Sigmoid colon (tissue), 7 donors: Measurements from ENCODE around the gene DCAF10. TPM values are rescaled to one million over a fixed set of nuclear protein-coding genes. Genes with fewer than 3 reads are reported as not detected.

Experiments used
- DNase-seq: peaks from one replicate; pipeline ENCODE4 v3.0.0-alpha.2; 2019
- H3K27ac ChIP-seq, 4 donors: fragments of 200-600 bp; sonication (generic); one replicate each; pipeline ENCODE4 v1.5.1; 2016 to 2019; ENCODE audit warnings: mild to moderate bottlenecking in 1 of 4
- H3K27me3 ChIP-seq, 3 donors: fragments of 200-600 bp; sonication (generic); one replicate each; pipeline ENCODE4 v1.5.1; 2019; ENCODE audit warnings: mild to moderate bottlenecking in 1 of 3
- H3K36me3 ChIP-seq, 4 donors: fragments of 200-600 bp; sonication (generic); one replicate each; pipeline ENCODE4 v1.5.1; 2016 to 2019
- H3K4me1 ChIP-seq, 4 donors: fragments of 200-600 bp; sonication (generic); one replicate each; pipeline ENCODE4 v1.5.1; 2017 to 2019
- H3K4me3 ChIP-seq, 4 donors: fragments of 200-600 bp; sonication (generic); one replicate each; pipeline ENCODE4 v1.5.1; 2017 to 2019; ENCODE audit warnings: mild to moderate bottlenecking in 2 of 4, moderate library complexity in 1 of 4
- H3K9me3 ChIP-seq, 4 donors: fragments of 200-600 bp in 3 of 4; sonication (generic) in 3 of 4; one replicate each; pipeline versions ENCODE4 v1.5.1 to v1.6.1; 2013 to 2019
- CTCF ChIP-seq, 4 experiments: fragments of 450-650 bp in 3 of 4; fragments of 200-600 bp in 1 of 4; IDR thresholded peaks; one replicate each; pipeline ENCODE4 v1.5.1; 2016 to 2019; ENCODE audit warnings: antibody characterized with exemption in 4 of 4, mild to moderate bottlenecking in 3 of 4, moderate library complexity in 2 of 4
- EP300 ChIP-seq, 4 donors: sonication (generic); formaldehyde crosslinking; IDR thresholded peaks; one replicate each; pipeline ENCODE4 v1.6.1; 2017; ENCODE audit warnings: antibody characterized with exemption in 4 of 4
- POLR2A ChIP-seq, 2 donors: fragments of 450-650 bp; IDR thresholded peaks; one replicate each; pipeline ENCODE4 v1.6.1; 2016; ENCODE audit warnings: antibody characterized with exemption in 2 of 2, mild to moderate bottlenecking in 2 of 2, moderate library complexity in 2 of 2
- POLR2AphosphoS5 ChIP-seq, 4 donors: sonication (generic); formaldehyde crosslinking; IDR thresholded peaks; one replicate each; pipeline ENCODE4 v1.6.1; 2017; ENCODE audit warnings: antibody characterized with exemption in 4 of 4
- WGBS, 2 donors: extraction: QIAGEN DNeasy Blood & Tissue Kit; methylation state at CpG; one replicate each; pipeline ENCODE4 v1.1.7; 2013; 5-methylcytosine and 5-hydroxymethylcytosine counted together
- intact Hi-C: fragments of 100-400 bp; cut with DNase I; formaldehyde crosslinking; loops from one replicate; pipeline ENCODE4 v1.15.1; 2023
- polyA plus RNA-seq, 3 donors: library from polyadenylated mRNA; stranded (reverse); fragments of 200-250 nt; gene quantifications; one replicate each; pipeline ENCODE4 v1.2.3, GENCODE V29; 2013
- total RNA-seq, 4 donors: library from RNA; depleted of rRNA; stranded (reverse); fragments of >200 nt; gene quantifications; one replicate each; pipeline ENCODE4 v1.1.0, GENCODE V29; 2016
- donor health status: healthy with polysubstance abuse.
- donor health status: Bipolar disorder and iron deficiency.
- donor health status: healthy.

DCAF10 gene
- total and polyA plus RNA-seq, 7 donors = 4.8 to 49.3 (median 29.1) TPM

GRCh38 chr9:37784291-37784615 lies 16.3 kb upstream of the DCAF10 start:
- intact Hi-C loops = loop anchor here (5.0 to 10.0 kb wide), 2 partner anchors 202 to 299 kb away; partner anchors contain the start of gene POLR1E
- Histone ChIP-seq H3K27me3 (peaks cover 0 to 5% (median 4%) of the 10 kb centered on the region in 3 donors), H3K36me3 (peaks cover 5 to 45% (median 20%) of the 10 kb centered on the region in 4 donors), H3K4me1 (peaks cover 0 to 19% (median 14%) of the 10 kb centered on the region in 4 donors), H3K4me3 (peak overlapping the region; percentile 84 to 92 (median 86)), H3K27ac (peak overlapping the region; percentile 85 to 89 (median 86)), H3K9me3 (no peaks in the 10 kb centered on the region)
- 1% methylated on average over 6 of the region's 6 CpGs for WGBS, 2 donors
- TF ChIP-seq CTCF (IDR thresholded peaks at IDR 0.05) (no peak), POLR2AphosphoS5 (IDR thresholded peaks at IDR 0.05) (no peak), POLR2A (IDR thresholded peaks at IDR 0.05) (no peak), EP300 (IDR thresholded peaks at IDR 0.05) (no peak)
- DNase-seq = no peak

- peak within 1 kb of the TSS; percentile 85 to 89 (median 86) for H3K27ac ChIP-seq
- peak within 1 kb of the TSS; percentile 84 to 92 (median 86) for H3K4me3 ChIP-seq
- intact Hi-C loops = loop anchor here (1.0 to 10.0 kb wide), 3 partner anchors 15 to 300 kb away; partner anchors contain the start of genes DCAF10 and POLR1E
- peaks cover 0 to 5% (median 4%) of the 10 kb centered on the region in 3 donors for H3K27me3 ChIP-seq
- DNase-seq = peak; percentile 93
- H3K9me3 ChIP-seq = no peaks in the 10 kb centered on the region
- H3K4me1 ChIP-seq = peaks cover 0 to 19% (median 14%) of the 10 kb centered on the region in 4 donors
- H3K36me3 ChIP-seq = peaks cover 5 to 39% (median 18%) of the 10 kb centered on the region in 4 donors
- TF ChIP-seq POLR2A (IDR thresholded peaks at IDR 0.05) = peak; percentile 61 to 63
- TF ChIP-seq EP300 (IDR thresholded peaks at IDR 0.05) = no peak
- TF ChIP-seq CTCF (IDR thresholded peaks at IDR 0.05) = peak in 1 of 4 experiments; percentile 15
- peak; percentile 71 to 90 (median 83) for TF ChIP-seq POLR2AphosphoS5 (IDR thresholded peaks at IDR 0.05)
- WGBS, 2 donors = 0 to 1% methylated on average over 73 of the region's 73 CpGs
Observed at GRCh38 chr9:37784616-37785483, 15.7 kb upstream of the DCAF10 start, which contains the start of gene EXOSC3. EXOSC3 (minus strand) TSS chr9:37785064; CDS start chr9:37785044, 20 bp downstream.

GRCh38 chr9:37787059-37787458 lies 13.5 kb upstream of the DCAF10 start:
- WGBS, 2 donors = 61 to 73% methylated on average over 45 of the region's 45 CpGs

GRCh38 chr9:37788332-37788731 lies 12.3 kb upstream of the DCAF10 start:
- peaks cover 0 to 4% (median under 1%) of the 10 kb centered on the region in 4 donors for H3K36me3 ChIP-seq
- 80 to 83% methylated on average over 6 of the region's 6 CpGs for WGBS, 2 donors
- H3K9me3 ChIP-seq = no peaks in the 10 kb centered on the region
- H3K4me1 ChIP-seq = peaks cover 0 to 16% (median 13%) of the 10 kb centered on the region in 4 donors
- no peak overlapping the region for H3K4me3 ChIP-seq
- TF ChIP-seq POLR2AphosphoS5 (IDR thresholded peaks at IDR 0.05) (no peak), CTCF (IDR thresholded peaks at IDR 0.05) (no peak), EP300 (IDR thresholded peaks at IDR 0.05) (no peak), POLR2A (IDR thresholded peaks at IDR 0.05) (no peak)
- H3K27ac ChIP-seq = no peak overlapping the region
- intact Hi-C loops = loop anchor here (10.0 kb wide), 1 partner anchor 304 kb away; the partner anchor contains the start of gene POLR1E
- DNase-seq = no peak
- H3K27me3 ChIP-seq = peaks cover 0 to 5% (median 4%) of the 10 kb centered on the region in 3 donors

More at GRCh38 chr9:37787059-37787458, 13.5 kb upstream of the DCAF10 start:
- peaks cover 0 to 16% (median 6%) of the 10 kb centered on the region in 4 donors for H3K36me3 ChIP-seq
- H3K27me3 ChIP-seq = peaks cover 0 to 5% (median 4%) of the 10 kb centered on the region in 3 donors
- H3K9me3 ChIP-seq = no peaks in the 10 kb centered on the region
- no peak for DNase-seq
- intact Hi-C loops = loop anchor here (10.0 kb wide), 1 partner anchor 302 kb away; the partner anchor contains the start of gene POLR1E
- H3K4me1 ChIP-seq = peaks cover 0 to 19% (median 14%) of the 10 kb centered on the region in 4 donors
- H3K4me3 ChIP-seq = no peak overlapping the region
- TF ChIP-seq CTCF (IDR thresholded peaks at IDR 0.05) (no peak), POLR2AphosphoS5 (IDR thresholded peaks at IDR 0.05) (no peak), POLR2A (IDR thresholded peaks at IDR 0.05) (no peak), EP300 (IDR thresholded peaks at IDR 0.05) (no peak)
- H3K27ac ChIP-seq = no peak overlapping the region
